C4-2B (cell line): Measurements from ENCODE around the gene PTPRM.

ENCODE experiments used
- ZFX ChIP-seq: fragments of 450-650 bp; IDR thresholded peaks from 2 replicates; pipeline ENCODE4 v1.6.1; 2017
- TF ChIP-seq, protein P1 (sequence below): fragments of 450-650 bp; conservative IDR thresholded peaks from 2 replicates; pipeline ENCODE4 v1.5.1; 2017; ENCODE audit warnings: mild to moderate bottlenecking

DNA sequence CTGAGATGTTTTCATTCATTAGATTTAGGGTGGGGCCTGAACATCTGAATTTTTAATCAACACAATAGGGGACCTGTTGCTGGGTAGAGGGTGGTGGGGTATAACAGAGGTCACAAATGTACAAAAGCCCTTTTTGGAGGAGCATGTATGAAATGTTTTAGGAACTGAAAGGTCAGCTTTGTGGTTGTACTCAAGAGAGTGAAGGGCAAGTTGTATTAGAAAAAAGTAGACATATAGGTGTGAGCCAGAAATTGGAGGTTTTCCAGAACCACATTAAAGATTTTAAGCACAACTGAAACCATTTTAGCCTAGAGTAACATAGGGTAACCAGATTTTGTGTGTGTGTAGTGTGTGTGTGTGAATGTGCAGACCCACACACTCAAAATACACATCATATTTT lies 62.3 kb downstream of the PTPRM start:
- TF ChIP-seq, protein P1, sequence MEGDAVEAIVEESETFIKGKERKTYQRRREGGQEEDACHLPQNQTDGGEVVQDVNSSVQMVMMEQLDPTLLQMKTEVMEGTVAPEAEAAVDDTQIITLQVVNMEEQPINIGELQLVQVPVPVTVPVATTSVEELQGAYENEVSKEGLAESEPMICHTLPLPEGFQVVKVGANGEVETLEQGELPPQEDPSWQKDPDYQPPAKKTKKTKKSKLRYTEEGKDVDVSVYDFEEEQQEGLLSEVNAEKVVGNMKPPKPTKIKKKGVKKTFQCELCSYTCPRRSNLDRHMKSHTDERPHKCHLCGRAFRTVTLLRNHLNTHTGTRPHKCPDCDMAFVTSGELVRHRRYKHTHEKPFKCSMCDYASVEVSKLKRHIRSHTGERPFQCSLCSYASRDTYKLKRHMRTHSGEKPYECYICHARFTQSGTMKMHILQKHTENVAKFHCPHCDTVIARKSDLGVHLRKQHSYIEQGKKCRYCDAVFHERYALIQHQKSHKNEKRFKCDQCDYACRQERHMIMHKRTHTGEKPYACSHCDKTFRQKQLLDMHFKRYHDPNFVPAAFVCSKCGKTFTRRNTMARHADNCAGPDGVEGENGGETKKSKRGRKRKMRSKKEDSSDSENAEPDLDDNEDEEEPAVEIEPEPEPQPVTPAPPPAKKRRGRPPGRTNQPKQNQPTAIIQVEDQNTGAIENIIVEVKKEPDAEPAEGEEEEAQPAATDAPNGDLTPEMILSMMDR: no peak
- no peak for TF ChIP-seq ZFX
